Coronary artery (tissue), 2 donors: ENCODE results near the gene RAB1B.

Experiments
- DNase-seq: peaks from one replicate; pipeline ENCODE4 v3.0.0-alpha.2; 2017; ENCODE audit warnings: low spot score
- H3K27ac ChIP-seq, 2 donors: fragments of 200-600 bp; sonication (generic); one replicate each; pipeline ENCODE4 v1.5.1; 2016 to 2019
- H3K4me3 ChIP-seq: fragments of 200-600 bp; sonication (generic); 2 replicates; pipeline ENCODE4 v1.5.1; 2016; ENCODE audit warnings: mild to moderate bottlenecking, moderate library complexity
- TF ChIP-seq, protein P1 (sequence below): fragments of 200-600 bp; sonication (generic); IDR thresholded peaks from one replicate; pipeline ENCODE4 v1.5.1; 2019; ENCODE audit warnings: antibody characterized with exemption

Gene RAB1B

DNA sequence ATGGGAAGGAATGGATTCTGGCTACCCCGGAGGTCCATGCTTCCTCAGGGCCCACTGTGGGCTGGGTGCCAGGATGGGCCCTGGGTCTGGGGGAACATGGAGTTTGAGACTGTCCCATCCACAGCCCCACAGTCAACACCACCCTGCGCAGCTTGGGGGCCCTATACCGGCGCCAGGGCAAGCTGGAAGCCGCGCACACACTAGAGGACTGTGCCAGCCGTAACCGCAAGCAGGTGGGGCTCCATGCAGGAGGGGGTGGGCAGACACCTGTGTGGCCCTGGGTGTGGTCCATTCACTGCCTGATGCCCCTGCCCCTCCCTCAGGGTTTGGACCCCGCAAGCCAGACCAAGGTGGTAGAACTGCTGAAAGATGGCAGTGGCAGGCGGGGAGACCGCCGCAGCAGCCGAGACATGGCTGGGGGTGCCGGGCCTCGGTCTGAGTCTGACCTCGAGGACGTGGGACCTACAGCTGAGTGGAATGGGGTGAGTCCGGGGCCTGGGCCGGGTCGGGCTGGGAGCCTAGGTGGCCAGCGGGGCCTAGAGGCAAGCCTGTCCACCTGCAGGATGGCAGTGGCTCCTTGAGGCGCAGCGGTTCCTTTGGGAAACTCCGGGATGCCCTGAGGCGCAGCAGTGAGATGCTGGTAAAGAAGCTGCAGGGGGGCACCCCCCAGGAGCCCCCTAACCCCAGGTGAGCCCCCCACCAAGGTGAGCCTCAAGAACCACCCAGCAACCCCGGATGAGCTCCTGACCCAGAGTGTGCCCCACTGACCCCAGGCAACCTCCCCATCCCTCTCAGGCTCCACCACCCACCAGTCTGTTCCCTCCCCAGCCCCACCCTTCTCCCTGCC, 2.7 kb upstream of the RAB1B start:
- TF ChIP-seq, protein P1, sequence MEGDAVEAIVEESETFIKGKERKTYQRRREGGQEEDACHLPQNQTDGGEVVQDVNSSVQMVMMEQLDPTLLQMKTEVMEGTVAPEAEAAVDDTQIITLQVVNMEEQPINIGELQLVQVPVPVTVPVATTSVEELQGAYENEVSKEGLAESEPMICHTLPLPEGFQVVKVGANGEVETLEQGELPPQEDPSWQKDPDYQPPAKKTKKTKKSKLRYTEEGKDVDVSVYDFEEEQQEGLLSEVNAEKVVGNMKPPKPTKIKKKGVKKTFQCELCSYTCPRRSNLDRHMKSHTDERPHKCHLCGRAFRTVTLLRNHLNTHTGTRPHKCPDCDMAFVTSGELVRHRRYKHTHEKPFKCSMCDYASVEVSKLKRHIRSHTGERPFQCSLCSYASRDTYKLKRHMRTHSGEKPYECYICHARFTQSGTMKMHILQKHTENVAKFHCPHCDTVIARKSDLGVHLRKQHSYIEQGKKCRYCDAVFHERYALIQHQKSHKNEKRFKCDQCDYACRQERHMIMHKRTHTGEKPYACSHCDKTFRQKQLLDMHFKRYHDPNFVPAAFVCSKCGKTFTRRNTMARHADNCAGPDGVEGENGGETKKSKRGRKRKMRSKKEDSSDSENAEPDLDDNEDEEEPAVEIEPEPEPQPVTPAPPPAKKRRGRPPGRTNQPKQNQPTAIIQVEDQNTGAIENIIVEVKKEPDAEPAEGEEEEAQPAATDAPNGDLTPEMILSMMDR: no peak

DNA sequence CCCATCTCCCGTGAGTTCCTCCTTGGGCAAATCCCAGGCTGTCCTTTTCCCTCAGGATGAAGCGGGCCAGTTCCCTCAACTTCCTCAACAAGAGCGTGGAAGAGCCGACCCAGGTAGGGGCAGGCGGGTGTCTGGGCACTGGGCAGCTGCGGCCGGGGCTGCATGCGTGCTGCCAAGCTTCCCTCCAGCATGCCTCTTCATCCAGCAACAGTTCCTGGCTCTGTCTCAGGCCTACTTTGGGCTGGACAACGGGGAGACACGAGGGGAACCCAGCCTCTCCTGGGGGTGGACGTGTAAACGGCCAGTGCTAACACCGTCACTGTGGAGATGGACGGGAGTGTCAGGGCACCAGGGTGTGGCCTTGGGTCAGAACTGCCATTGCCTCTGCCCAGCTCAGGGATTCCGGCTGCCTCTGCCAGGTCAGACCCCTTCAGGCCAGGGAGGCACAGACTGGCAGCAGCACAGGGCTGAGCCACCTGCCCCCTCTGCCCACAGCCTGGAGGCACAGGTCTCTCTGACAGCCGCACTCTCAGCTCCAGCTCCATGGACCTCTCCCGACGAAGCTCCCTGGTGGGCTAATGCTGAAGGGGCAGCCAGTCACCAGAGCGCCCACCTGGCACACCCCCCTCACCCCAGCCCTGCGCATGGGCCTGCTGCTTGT, 1.9 kb upstream of the RAB1B start:
- TF ChIP-seq, protein P1: no peak
- peak overlapping the region; percentile 91 to 99 for H3K27ac ChIP-seq
- DNase-seq: no peak
- peak overlapping the region; percentile 93 for H3K4me3 ChIP-seq

More for the DNA sequence above, 2.7 kb upstream of the RAB1B start:
- no peak for DNase-seq
- Histone ChIP-seq H3K4me3 (no peak overlapping the region), H3K27ac (peak overlapping the region in 1 of 2 donors; percentile 99)

DNA sequence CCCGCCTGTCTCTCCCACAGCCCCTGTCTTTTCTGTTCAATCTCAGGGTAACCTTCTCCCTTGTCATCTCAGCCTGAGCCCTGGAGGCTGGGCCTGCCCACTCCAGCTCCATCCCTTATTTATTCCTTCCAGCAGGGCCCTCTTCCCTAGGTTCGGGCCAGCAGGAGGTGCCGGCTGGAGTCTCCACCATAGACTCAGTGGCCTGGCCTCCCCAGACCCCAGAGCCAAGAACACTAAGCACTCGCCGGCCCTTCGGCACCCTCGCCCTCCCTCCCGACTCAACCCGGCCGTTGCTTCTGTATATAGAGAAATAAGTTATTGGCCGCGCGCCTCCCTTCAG, 1.4 kb upstream of the RAB1B start:
- H3K4me3 ChIP-seq: peak overlapping the region; percentile 93
- TF ChIP-seq, protein P1: no peak
- DNase-seq: no peak
- H3K27ac ChIP-seq: peak overlapping the region; percentile 91 to 99

DNA sequence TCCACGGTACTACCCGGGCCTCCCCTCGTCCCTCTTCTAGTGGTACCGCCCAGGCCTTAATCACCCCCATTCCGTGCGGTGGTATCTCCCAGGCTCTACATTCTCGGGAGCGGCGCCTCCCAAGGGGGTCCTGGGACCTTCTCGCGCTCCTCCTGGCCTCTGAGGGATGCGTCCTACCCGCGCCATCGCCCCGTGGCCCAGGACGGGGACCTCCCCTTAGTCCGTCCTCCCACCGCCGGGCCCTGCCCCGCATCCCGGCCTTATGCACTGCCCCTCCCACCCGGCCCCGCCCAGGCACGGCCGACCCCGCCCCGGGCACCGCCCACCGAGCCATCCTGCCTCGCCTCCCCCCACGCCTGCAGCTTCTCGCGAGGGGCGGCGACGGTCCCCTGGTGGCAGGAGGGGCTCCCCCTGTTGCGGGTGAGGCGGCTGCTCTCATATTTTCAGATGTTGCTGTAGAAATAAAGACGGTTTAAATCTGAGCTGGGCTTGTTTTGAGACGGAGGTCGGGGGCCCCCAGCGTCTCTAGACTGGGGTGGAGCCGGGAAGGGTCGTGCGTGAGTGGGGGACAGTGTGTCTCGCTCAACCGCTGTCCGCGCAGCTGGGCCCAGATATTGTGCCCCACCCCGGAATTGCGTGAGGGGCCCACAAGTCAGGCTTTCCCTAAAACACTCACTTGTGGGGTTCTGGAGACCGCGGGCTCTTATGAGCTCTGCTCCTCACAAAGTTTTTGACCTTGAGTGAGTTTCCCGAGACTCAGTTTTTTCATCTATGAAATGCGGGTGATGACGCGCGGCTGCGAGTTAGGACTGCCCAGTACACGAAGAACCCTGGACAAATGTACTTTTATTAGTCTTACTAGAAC, 828 bp upstream of the RAB1B start:
- peak overlapping the region; percentile 93 for H3K4me3 ChIP-seq
- H3K27ac ChIP-seq: peak overlapping the region; percentile 91 to 99
- TF ChIP-seq, protein P1: no peak
- DNase-seq: peak; percentile 94

DNA sequence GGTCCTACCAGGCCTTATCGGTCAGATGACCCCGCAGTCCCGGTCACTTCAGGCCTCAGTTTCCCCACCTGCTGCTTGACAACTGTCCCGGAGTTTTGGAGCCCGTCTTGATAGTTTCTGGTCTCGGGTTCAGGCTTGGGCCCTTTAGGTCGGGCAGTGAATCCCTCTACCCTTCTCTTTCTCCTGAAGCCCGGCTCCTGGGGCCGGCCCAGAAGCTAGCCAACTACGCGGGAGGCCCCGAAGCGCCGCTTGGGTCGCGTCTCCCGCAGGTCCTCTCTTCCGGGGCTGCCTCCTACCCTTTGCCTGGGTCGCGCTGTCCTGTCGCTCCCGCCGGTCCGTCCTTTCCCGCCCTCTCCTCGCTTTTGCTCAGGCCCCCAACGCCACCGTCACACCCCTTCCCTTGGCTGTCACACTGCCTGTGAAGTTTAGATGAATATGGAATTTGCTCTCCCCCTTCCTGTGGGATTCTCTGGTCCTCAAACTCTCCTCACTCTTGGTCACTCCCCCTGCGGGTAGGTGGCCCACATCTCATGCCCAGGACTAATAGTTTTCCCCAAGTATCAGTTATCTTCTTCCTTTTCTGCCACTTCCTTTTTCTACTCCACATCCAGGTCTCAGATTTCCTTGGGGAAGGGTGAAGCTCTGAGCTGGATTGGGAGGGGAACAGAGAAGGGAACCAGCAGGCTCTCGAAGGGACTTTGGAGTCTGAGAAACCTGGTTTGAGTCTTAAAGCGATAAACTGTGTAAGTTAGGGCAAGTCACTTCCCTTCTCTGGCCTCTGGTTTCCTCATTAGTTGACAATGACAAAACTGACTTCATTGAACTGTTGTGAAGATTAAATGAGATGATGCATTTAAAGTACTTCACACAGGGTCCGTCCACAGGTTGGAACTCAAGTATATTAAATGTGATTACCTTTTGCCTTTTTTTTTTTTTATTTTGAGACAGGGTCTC, 790 bp downstream of the RAB1B start:
- H3K27ac ChIP-seq: peak overlapping the region; percentile 91 to 99
- TF ChIP-seq, protein P1: no peak
- H3K4me3 ChIP-seq: peak overlapping the region; percentile 93
- no peak for DNase-seq

DNA sequence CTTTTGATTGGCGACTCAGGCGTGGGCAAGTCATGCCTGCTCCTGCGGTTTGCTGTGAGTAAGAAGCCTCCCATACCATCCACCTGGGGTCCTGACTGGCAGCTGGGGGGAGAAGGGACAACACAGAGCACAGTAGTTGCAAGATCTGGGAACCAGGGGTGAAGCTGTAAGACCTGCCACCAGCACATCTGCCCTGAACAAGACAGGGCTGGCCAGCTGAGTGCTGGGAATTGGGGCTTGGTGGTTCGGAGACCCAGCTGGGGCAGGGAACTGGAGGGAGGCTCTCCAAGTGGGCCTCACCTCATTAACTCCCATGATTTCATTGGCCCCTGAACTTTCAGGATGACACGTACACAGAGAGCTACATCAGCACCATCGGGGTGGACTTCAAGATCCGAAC, 3.4 kb downstream of the RAB1B start:
- TF ChIP-seq, protein P1: no peak
- no peak for DNase-seq
- H3K4me3 ChIP-seq: no peak overlapping the region
- no peak overlapping the region for H3K27ac ChIP-seq
